Osteocyte (in vitro differentiated cells): ENCODE results near the gene NRXN3. TPM values are rescaled to one million over a fixed set of nuclear protein-coding genes. Genes with fewer than 3 reads are reported as not detected.

Source experiments
- DNase-seq: peaks from one replicate; pipeline ENCODE4 v3.0.0; 2021; ENCODE audit warnings: mixed read lengths; ENCODE audit not compliant: unreplicated experiment; ENCODE audit errors: extremely low spot score
- H3K27ac Mint-ChIP-seq: one replicate; pipeline ENCODE4 v1.8.0; 2021; ENCODE audit warnings: mild to moderate bottlenecking, mixed read lengths; ENCODE audit not compliant: unreplicated experiment
- H3K27me3 Mint-ChIP-seq: one replicate; pipeline ENCODE4 v1.8.0; 2021; ENCODE audit warnings: mixed read lengths; ENCODE audit not compliant: unreplicated experiment
- H3K36me3 Mint-ChIP-seq: one replicate; pipeline ENCODE4 v1.8.0; 2021; ENCODE audit warnings: mixed read lengths; ENCODE audit not compliant: unreplicated experiment
- H3K4me1 Mint-ChIP-seq: one replicate; pipeline ENCODE4 v1.8.0; 2021; ENCODE audit warnings: mixed read lengths; ENCODE audit not compliant: unreplicated experiment
- H3K4me3 Mint-ChIP-seq: one replicate; pipeline ENCODE4 v1.8.0; 2021; ENCODE audit warnings: mild to moderate bottlenecking, moderate library complexity, mixed read lengths; ENCODE audit not compliant: unreplicated experiment
- H3K9me3 Mint-ChIP-seq: one replicate; pipeline ENCODE4 v1.8.0; 2021; ENCODE audit warnings: mixed read lengths; ENCODE audit not compliant: unreplicated experiment
- CTCF ChIP-seq: fragments of 200-600 bp; sonication (generic); IDR thresholded peaks from 2 replicates; pipeline ENCODE4 v1.5.0; 2021; ENCODE audit warnings: antibody characterized with exemption, mild to moderate bottlenecking, moderate library complexity
- total RNA-seq: library from RNA; stranded (reverse); gene quantifications from 2 replicates; pipeline ENCODE4 v1.2.1, GENCODE V29; 2021

NRXN3 gene
- total RNA-seq, 1 donor from 2014 or later: 26.5 TPM

DNA sequence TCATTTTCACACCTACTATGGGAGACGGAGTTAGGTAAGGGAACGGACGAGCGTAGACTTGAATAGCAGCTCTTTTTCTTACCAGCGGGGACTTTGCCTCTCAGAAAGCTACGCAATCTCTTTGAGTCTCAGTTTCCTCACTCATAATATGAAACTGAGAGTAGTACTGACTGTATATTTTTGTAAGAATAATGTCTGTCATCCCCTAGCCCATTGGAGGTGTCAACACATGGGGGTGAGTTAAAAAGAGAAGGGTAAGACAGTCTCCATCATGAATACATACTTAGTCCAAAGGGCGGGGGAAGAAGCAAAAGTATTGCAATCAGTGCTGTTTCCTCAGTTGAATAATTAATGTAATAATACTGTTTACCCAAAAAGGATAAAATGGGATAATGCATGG, 592.2 kb downstream of the NRXN3 start:
- no peak for TF ChIP-seq CTCF
- Mint-ChIP-seq H3K4me3 (no peak overlapping the region), H3K27ac (no peak overlapping the region), H3K36me3 (no peaks in the 10 kb centered on the region), H3K4me1 (no peaks in the 10 kb centered on the region), H3K27me3 (peaks cover 2% of the 10 kb centered on the region), H3K9me3 (no peaks in the 10 kb centered on the region)
- no peak for DNase-seq

DNA sequence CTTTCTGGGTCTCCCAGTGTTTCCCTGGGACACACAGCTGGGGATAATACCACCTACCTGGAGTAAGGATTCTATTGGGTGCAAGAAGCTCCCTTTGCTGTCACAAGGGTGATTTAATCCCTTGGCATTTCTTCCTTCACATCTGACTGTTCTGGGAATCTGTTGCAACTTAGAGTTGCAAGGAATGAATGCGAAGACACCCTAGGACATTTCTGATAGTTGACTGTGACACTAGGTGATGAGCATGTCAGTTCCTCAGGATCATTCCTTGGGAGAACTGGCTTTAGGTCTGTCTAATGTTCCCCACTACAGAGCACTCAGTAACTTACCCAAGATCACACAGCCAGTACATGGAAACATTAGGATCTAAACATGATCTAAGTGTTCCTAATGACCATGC, 593.6 kb downstream of the NRXN3 start:
- Mint-ChIP-seq H3K4me3 (no peak overlapping the region), H3K27me3 (no peaks in the 10 kb centered on the region), H3K4me1 (no peaks in the 10 kb centered on the region), H3K36me3 (no peaks in the 10 kb centered on the region), H3K27ac (no peak overlapping the region), H3K9me3 (no peaks in the 10 kb centered on the region)
- no peak for DNase-seq
- TF ChIP-seq CTCF: no peak

- Mint-ChIP-seq H3K4me3 (no peak overlapping the region), H3K36me3 (no peaks in the 10 kb centered on the region), H3K27me3 (no peaks in the 10 kb centered on the region), H3K4me1 (no peaks in the 10 kb centered on the region), H3K9me3 (no peaks in the 10 kb centered on the region), H3K27ac (no peak overlapping the region)
- DNase-seq: no peak
- no peak for TF ChIP-seq CTCF
These were observed 594.1 kb downstream of the NRXN3 start for GRCh38 chr14:78764240-78764639.

GRCh38 chr14:78764645-78765044, 594.5 kb downstream of the NRXN3 start:
- DNase-seq: no peak
- no peak overlapping the region for H3K4me3 Mint-ChIP-seq
- no peaks in the 10 kb centered on the region for H3K27me3 Mint-ChIP-seq
- TF ChIP-seq CTCF: no peak
- H3K9me3 Mint-ChIP-seq: no peaks in the 10 kb centered on the region
- H3K4me1 Mint-ChIP-seq: no peaks in the 10 kb centered on the region
- no peaks in the 10 kb centered on the region for H3K36me3 Mint-ChIP-seq
- no peak overlapping the region for H3K27ac Mint-ChIP-seq

- no peak for DNase-seq
- Mint-ChIP-seq H3K9me3 (no peaks in the 10 kb centered on the region), H3K27ac (no peak overlapping the region), H3K27me3 (no peaks in the 10 kb centered on the region), H3K4me1 (no peaks in the 10 kb centered on the region), H3K36me3 (no peaks in the 10 kb centered on the region), H3K4me3 (no peak overlapping the region)
- TF ChIP-seq CTCF: no peak
These were observed 597.3 kb downstream of the NRXN3 start for GRCh38 chr14:78767436-78767835.
